ENCODE results near the gene NOS3. TPM values are rescaled to one million over a fixed set of nuclear protein-coding genes. Genes with fewer than 3 reads are reported as not detected.

The NOS3 gene
- total and polyA plus RNA-seq, 2 of the 13 experiments (the other 11 are each of a cell fraction or from before 2014, with no cell fraction given) = 3.7 to 7.5 TPM

DNA sequence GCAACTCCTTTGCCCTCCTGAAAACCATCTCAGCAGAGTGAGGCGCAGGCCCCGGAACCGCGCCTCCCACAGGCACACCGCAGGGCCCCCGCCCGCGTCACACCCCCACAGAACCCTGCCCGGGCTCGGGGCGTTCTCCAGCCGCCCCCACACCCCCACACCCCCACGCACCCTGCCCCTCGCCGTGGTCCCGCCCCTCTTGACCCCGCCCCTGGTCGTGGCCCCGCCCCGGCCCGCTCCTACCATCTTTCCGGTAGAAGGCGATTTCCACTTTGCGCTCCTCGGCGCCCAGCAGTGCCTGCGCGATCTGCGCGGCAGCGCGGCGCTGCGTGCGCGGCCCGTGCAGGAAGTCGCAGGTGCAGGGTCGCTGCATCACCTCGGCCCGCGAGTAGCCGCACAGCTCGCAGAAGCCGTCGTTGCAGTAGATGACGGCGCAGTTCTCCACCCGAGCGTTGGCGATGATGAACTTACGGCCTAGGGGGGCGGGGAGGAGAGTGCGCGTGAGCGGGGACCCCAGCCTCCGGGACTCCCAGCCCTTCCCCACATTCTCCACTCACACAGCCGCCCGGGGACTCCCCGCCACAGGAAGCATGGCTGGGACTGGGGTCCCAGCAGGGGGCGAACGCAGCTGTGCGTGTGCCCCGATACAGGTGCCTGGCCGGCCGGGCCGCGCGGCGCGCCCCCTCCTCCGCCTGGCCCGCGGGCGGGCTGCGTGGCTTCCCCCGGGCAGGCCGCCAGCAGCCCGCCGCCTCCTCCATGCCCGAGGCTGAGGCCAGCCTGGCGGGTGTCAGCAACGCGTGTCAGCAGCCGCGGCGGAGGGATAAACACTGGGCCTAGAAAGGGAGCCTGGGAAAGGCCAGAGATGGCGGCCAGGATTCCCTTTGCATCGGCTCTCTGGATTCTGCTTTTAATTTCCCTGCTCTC lies 16.1 kb upstream of the NOS3 start (continued):
- TF ChIP-seq, protein P1, sequence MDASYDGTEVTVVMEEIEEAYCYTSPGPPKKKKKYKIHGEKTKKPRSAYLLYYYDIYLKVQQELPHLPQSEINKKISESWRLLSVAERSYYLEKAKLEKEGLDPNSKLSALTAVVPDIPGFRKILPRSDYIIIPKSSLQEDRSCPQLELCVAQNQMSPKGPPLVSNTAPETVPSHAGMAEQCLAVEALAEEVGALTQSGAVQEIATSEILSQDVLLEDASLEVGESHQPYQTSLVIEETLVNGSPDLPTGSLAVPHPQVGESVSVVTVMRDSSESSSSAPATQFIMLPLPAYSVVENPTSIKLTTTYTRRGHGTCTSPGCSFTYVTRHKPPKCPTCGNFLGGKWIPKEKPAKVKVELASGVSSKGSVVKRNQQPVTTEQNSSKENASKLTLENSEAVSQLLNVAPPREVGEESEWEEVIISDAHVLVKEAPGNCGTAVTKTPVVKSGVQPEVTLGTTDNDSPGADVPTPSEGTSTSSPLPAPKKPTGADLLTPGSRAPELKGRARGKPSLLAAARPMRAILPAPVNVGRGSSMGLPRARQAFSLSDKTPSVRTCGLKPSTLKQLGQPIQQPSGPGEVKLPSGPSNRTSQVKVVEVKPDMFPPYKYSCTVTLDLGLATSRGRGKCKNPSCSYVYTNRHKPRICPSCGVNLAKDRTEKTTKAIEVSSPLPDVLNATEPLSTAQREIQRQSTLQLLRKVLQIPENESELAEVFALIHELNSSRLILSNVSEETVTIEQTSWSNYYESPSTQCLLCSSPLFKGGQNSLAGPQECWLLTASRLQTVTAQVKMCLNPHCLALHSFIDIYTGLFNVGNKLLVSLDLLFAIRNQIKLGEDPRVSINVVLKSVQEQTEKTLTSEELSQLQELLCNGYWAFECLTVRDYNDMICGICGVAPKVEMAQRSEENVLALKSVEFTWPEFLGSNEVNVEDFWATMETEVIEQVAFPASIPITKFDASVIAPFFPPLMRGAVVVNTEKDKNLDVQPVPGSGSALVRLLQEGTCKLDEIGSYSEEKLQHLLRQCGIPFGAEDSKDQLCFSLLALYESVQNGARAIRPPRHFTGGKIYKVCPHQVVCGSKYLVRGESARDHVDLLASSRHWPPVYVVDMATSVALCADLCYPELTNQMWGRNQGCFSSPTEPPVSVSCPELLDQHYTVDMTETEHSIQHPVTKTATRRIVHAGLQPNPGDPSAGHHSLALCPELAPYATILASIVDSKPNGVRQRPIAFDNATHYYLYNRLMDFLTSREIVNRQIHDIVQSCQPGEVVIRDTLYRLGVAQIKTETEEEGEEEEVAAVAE (CRISPR knock-in tag; IDR thresholded peaks at IDR 0.05; ENCODE audit: borderline replicate concordance) = no peak
- TF ChIP-seq, protein P2, sequence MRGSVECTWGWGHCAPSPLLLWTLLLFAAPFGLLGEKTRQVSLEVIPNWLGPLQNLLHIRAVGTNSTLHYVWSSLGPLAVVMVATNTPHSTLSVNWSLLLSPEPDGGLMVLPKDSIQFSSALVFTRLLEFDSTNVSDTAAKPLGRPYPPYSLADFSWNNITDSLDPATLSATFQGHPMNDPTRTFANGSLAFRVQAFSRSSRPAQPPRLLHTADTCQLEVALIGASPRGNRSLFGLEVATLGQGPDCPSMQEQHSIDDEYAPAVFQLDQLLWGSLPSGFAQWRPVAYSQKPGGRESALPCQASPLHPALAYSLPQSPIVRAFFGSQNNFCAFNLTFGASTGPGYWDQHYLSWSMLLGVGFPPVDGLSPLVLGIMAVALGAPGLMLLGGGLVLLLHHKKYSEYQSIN (CRISPR knock-in tag; IDR thresholded peaks at IDR 0.05; ENCODE audit: borderline replicate concordance) = no peak
- TF ChIP-seq GABPB1 (CRISPR knock-in tag; IDR thresholded peaks at IDR 0.05) (peak; percentile 34; the same call in 1 of the 2 replicates), ZFX (CRISPR knock-in tag; IDR thresholded peaks at IDR 0.05; ENCODE audit: low read depth) (peak; percentile 33; the same call in 1 of the 2 replicates), SMARCE1 (IDR thresholded peaks at IDR 0.05; ENCODE audit: borderline replicate concordance) (no peak), HOXA3 (CRISPR knock-in tag; IDR thresholded peaks at IDR 0.05) (0 out of 2 replicates have a peak, but pooled peaks have one; percentile 0), RARA (CRISPR knock-in tag; IDR thresholded peaks at IDR 0.05) (no peak), ZNF180 (CRISPR knock-in tag; IDR thresholded peaks at IDR 0.05; ENCODE audit: borderline replicate concordance, low read depth) (no peak), ATF7-NPFF (CRISPR knock-in tag; IDR thresholded peaks at IDR 0.05; ENCODE audit: low read depth) (no peak), ZNF615 (CRISPR knock-in tag; IDR thresholded peaks at IDR 0.05; ENCODE audit: borderline replicate concordance) (no peak)
- TF ChIP-seq, protein P3, sequence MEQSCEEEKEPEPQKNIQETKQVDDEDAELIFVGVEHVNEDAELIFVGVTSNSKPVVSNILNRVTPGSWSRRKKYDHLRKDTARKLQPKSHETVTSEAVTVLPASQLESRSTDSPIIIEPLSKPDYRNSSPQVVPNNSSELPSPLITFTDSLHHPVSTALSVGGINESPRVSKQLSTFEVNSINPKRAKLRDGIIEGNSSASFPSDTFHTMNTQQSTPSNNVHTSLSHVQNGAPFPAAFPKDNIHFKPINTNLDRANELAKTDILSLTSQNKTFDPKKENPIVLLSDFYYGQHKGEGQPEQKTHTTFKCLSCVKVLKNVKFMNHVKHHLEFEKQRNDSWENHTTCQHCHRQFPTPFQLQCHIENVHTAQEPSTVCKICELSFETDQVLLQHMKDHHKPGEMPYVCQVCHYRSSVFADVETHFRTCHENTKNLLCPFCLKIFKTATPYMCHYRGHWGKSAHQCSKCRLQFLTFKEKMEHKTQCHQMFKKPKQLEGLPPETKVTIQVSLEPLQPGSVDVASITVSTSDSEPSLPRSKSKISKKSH (CRISPR knock-in tag; IDR thresholded peaks at IDR 0.05; ENCODE audit: borderline replicate concordance) = no peak
- TF ChIP-seq, protein P4, sequence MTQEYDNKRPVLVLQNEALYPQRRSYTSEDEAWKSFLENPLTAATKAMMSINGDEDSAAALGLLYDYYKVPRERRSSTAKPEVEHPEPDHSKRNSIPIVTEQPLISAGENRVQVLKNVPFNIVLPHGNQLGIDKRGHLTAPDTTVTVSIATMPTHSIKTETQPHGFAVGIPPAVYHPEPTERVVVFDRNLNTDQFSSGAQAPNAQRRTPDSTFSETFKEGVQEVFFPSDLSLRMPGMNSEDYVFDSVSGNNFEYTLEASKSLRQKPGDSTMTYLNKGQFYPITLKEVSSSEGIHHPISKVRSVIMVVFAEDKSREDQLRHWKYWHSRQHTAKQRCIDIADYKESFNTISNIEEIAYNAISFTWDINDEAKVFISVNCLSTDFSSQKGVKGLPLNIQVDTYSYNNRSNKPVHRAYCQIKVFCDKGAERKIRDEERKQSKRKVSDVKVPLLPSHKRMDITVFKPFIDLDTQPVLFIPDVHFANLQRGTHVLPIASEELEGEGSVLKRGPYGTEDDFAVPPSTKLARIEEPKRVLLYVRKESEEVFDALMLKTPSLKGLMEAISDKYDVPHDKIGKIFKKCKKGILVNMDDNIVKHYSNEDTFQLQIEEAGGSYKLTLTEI (CRISPR knock-in tag; conservative IDR thresholded peaks at IDR 0.05) = no peak
- TF ChIP-seq, protein P5, sequence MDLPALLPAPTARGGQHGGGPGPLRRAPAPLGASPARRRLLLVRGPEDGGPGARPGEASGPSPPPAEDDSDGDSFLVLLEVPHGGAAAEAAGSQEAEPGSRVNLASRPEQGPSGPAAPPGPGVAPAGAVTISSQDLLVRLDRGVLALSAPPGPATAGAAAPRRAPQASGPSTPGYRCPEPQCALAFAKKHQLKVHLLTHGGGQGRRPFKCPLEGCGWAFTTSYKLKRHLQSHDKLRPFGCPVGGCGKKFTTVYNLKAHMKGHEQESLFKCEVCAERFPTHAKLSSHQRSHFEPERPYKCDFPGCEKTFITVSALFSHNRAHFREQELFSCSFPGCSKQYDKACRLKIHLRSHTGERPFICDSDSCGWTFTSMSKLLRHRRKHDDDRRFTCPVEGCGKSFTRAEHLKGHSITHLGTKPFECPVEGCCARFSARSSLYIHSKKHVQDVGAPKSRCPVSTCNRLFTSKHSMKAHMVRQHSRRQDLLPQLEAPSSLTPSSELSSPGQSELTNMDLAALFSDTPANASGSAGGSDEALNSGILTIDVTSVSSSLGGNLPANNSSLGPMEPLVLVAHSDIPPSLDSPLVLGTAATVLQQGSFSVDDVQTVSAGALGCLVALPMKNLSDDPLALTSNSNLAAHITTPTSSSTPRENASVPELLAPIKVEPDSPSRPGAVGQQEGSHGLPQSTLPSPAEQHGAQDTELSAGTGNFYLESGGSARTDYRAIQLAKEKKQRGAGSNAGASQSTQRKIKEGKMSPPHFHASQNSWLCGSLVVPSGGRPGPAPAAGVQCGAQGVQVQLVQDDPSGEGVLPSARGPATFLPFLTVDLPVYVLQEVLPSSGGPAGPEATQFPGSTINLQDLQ (CRISPR knock-in tag; IDR thresholded peaks at IDR 0.05) = no peak
